Trophoblast cell (in vitro differentiated cells and primary cell): ENCODE data around the gene RGS1.

ENCODE experiments used
- DNase-seq, 2 donors: peaks; one replicate each; pipeline ENCODE4 v3.0.0-alpha.2; 2016
- H2AFZ ChIP-seq: 2 replicates; pipeline ENCODE4 v1.6.1; 2013; ENCODE audit warnings: low read length, moderate library complexity, mild to moderate bottlenecking; ENCODE audit not compliant: insufficient read depth, poor library complexity
- H2AK5ac ChIP-seq: 2 replicates; pipeline ENCODE4 v1.6.1; 2013; ENCODE audit warnings: mild to moderate bottlenecking, low read length
- H2BK120ac ChIP-seq: 2 replicates; pipeline ENCODE4 v1.6.1; 2013; ENCODE audit warnings: low read length, mild to moderate bottlenecking, moderate library complexity; ENCODE audit not compliant: insufficient read depth, poor library complexity
- H2BK12ac ChIP-seq: 2 replicates; pipeline ENCODE4 v1.6.1; 2013; ENCODE audit warnings: mild to moderate bottlenecking, low read length, moderate library complexity
- H2BK5ac ChIP-seq: 2 replicates; pipeline ENCODE4 v1.6.1; 2013; ENCODE audit warnings: low read length, low read depth, moderate library complexity, mild to moderate bottlenecking; ENCODE audit not compliant: poor library complexity
- H3K14ac ChIP-seq: 2 replicates; pipeline ENCODE4 v1.6.1; 2013; ENCODE audit warnings: mild to moderate bottlenecking, low read length
- H3K18ac ChIP-seq: 2 replicates; pipeline ENCODE4 v1.6.1; 2013; ENCODE audit warnings: mild to moderate bottlenecking, low read length
- H3K23ac ChIP-seq: 2 replicates; pipeline ENCODE4 v1.6.1; 2013; ENCODE audit warnings: low read length
- H3K27ac ChIP-seq: 2 replicates; pipeline ENCODE4 v1.5.1; 2013; ENCODE audit warnings: low read depth, mild to moderate bottlenecking, inconsistent platforms, low read length, moderate library complexity
- H3K27me3 ChIP-seq: 2 replicates; pipeline ENCODE4 v1.6.1; 2013; ENCODE audit warnings: inconsistent platforms, mild to moderate bottlenecking, low read length, moderate library complexity; ENCODE audit not compliant: insufficient read depth
- H3K36me3 ChIP-seq, 2 experiments: 1 replicate in 1 of 2; 2 replicates in 1 of 2; pipeline ENCODE4 v1.6.1; 2013; ENCODE audit warnings: low read length in 2 of 2, mild to moderate bottlenecking in 2 of 2, moderate library complexity in 1 of 2; ENCODE audit not compliant: insufficient read depth in 2 of 2, control insufficient read depth in 1 of 2
- H3K4ac ChIP-seq: 2 replicates; pipeline ENCODE4 v1.6.1; 2013; ENCODE audit warnings: low read depth, mild to moderate bottlenecking, low read length, moderate library complexity
- H3K4me1 ChIP-seq, 2 experiments: 1 replicate in 1 of 2; 2 replicates in 1 of 2; pipeline ENCODE4 v1.6.1; 2013; ENCODE audit warnings: low read length in 2 of 2, mild to moderate bottlenecking in 2 of 2, moderate library complexity in 1 of 2; ENCODE audit not compliant: insufficient read depth in 2 of 2, control insufficient read depth in 1 of 2
- H3K4me2 ChIP-seq: 2 replicates; pipeline ENCODE4 v1.6.1; 2013; ENCODE audit warnings: inconsistent platforms, mild to moderate bottlenecking, low read length, moderate library complexity
- H3K4me3 ChIP-seq: 2 replicates; pipeline ENCODE4 v1.5.1; 2013; ENCODE audit warnings: mild to moderate bottlenecking, low read depth, low read length, inconsistent platforms
- H3K79me1 ChIP-seq: one replicate; pipeline ENCODE4 v1.6.1; 2013; ENCODE audit warnings: low read length
- H3K79me2 ChIP-seq: 2 replicates; pipeline ENCODE4 v1.6.1; 2013; ENCODE audit warnings: low read length, mild to moderate bottlenecking; ENCODE audit not compliant: control insufficient read depth, insufficient read depth, poor library complexity
- H3K9ac ChIP-seq: 2 replicates; pipeline ENCODE4 v1.6.1; 2013; ENCODE audit warnings: mild to moderate bottlenecking, low read length
- H3K9me3 ChIP-seq: 2 replicates; pipeline ENCODE4 v1.6.1; 2013; ENCODE audit warnings: low read depth, mild to moderate bottlenecking, control low read depth, inconsistent platforms, low read length; ENCODE audit not compliant: insufficient read depth
- H4K12ac ChIP-seq: 2 replicates; pipeline ENCODE4 v1.6.1; 2013; ENCODE audit warnings: low read depth, mild to moderate bottlenecking, low read length, moderate library complexity
- H4K8ac ChIP-seq: 2 replicates; pipeline ENCODE4 v1.6.1; 2013; ENCODE audit warnings: low read depth, mild to moderate bottlenecking, low read length, moderate library complexity
- H4K91ac ChIP-seq: one replicate; pipeline ENCODE4 v1.6.1; 2013; ENCODE audit warnings: low read depth, mild to moderate bottlenecking, low read length, moderate library complexity
- WGBS: extraction: QIAGEN DNeasy Blood & Tissue Kit; methylation state at CpG from one replicate; pipeline ENCODE4 v1.1.7; 2013; ENCODE audit warnings: missing lambda C conversion rate; ENCODE audit not compliant: insufficient read length, insufficient coverage; ENCODE audit errors: extremely low coverage; 5-methylcytosine and 5-hydroxymethylcytosine counted together

The RGS1 gene

DNA sequence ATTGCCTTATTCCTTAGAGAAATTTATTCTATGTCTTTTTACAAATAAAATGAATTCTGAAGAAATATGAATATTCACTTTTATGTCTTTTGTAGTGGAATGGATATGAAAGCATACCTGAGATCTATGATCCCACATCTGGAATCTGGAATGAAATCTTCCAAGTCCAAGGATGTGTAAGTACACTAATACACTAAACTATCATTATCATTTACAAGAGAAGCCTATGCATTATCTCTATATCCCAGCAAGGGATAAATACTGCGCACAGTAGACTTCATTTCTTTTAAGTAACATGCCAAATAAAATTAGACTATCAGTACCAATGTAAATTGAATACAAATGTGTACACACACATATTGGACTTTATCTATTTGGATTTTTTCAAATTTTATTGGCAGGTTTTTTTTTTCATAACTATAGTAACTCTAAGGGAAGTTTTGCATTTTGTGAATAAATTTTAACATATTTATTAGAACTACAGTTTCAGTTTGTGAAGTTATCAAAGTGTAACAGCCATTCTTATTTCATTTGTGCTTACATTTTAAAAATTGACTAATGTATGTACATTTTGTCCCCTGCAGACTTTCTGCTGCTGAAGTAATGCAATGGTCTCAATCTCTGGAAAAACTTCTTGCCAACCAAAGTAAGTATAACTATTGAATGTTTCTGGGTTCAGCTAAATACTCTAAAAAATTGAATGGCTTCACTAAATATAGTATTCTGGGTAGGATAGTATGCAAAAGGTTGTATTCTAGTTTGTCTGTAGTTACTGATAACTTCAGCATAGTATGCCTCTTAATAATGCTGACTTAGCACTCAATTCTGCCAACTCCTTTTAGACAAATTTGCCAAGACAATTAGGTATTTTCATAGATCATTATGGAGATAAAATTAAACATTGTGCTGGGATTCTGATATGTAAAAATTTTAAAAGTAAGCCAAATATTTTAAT is 894 bp downstream of the RGS1 start:
- H2BK12ac ChIP-seq: no peak overlapping the region
- H3K4me3 ChIP-seq: no peak overlapping the region
- no peak overlapping the region for H3K4ac ChIP-seq
- no peaks in the 10 kb centered on the region for H3K9me3 ChIP-seq
- H2AK5ac ChIP-seq: no peak overlapping the region
- H3K27ac ChIP-seq: no peak overlapping the region
- peaks cover 0 to 4% of the 10 kb centered on the region in 2 experiments for H3K4me1 ChIP-seq
- WGBS: no CpG with 5 or more reads among the region's 1 CpG
- no peak overlapping the region for H3K9ac ChIP-seq
- no peak overlapping the region for H2AFZ ChIP-seq
- H3K27me3 ChIP-seq: no peaks in the 10 kb centered on the region
- no peak overlapping the region for H4K8ac ChIP-seq
- H2BK120ac ChIP-seq: no peak overlapping the region
- DNase-seq: no peak
- H3K14ac ChIP-seq: no peak overlapping the region
- no peak overlapping the region for H4K91ac ChIP-seq
- no peak overlapping the region for H3K23ac ChIP-seq
- H3K18ac ChIP-seq: no peak overlapping the region
- peaks cover 3% of the 10 kb centered on the region for H3K79me1 ChIP-seq
- H3K4me2 ChIP-seq: no peak overlapping the region
- no peaks in the 10 kb centered on the region for H3K79me2 ChIP-seq
- no peaks in the 10 kb centered on the region for H3K36me3 ChIP-seq
- no peak overlapping the region for H4K12ac ChIP-seq
- H2BK5ac ChIP-seq: no peak overlapping the region

GRCh38 chr1:192577145-192578140 is 1.9 kb downstream of the RGS1 start:
- Histone ChIP-seq H2BK5ac (no peak overlapping the region), H3K4me3 (no peak overlapping the region), H3K9me3 (no peaks in the 10 kb centered on the region), H3K23ac (no peak overlapping the region), H3K4me1 (peaks cover 0 to 4% of the 10 kb centered on the region in 2 experiments), H3K14ac (no peak overlapping the region), H2AFZ (no peak overlapping the region), H3K9ac (no peak overlapping the region), H3K79me2 (no peaks in the 10 kb centered on the region), H3K4ac (no peak overlapping the region), H3K18ac (no peak overlapping the region), H3K27me3 (no peaks in the 10 kb centered on the region), H2BK120ac (no peak overlapping the region), H2AK5ac (no peak overlapping the region), H3K27ac (no peak overlapping the region), H2BK12ac (no peak overlapping the region), H4K12ac (no peak overlapping the region), H3K4me2 (no peak overlapping the region), H3K36me3 (no peaks in the 10 kb centered on the region), H4K8ac (no peak overlapping the region), H4K91ac (no peak overlapping the region), H3K79me1 (peaks cover 3% of the 10 kb centered on the region)
- no peak for DNase-seq
- WGBS: no CpG with 5 or more reads among the region's 2 CpGs

DNA sequence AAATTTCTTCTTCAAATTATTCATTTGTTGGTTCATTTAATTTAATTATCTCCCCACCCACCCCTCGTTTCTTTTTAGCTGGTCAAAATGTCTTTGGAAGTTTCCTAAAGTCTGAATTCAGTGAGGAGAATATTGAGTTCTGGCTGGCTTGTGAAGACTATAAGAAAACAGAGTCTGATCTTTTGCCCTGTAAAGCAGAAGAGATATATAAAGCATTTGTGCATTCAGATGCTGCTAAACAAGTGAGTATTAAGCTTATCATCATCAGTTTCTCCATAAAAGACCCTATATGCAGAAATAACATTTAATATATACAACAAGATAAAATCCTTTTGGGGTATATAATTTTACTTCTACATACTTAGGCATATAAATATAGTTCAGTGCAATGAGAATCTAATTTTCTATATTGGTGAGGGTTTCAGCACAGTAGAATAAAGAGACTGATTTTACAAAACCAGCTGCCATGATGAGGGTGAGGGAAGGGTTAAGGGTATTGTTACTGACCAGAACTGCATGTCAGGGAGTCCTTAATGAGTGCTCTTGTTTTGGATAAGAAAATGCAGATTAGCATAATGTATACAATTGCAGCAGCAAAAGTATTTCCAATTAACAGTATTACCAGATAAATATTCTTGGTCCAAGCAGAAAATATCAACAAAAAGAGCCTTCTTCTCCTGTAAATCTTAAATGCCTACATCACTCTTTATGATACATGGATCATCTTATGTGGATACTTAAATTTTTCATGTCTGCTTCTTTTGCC is 2.8 kb downstream of the RGS1 start:
- Histone ChIP-seq H4K8ac (no peak overlapping the region), H3K4me1 (peaks cover 0 to 4% of the 10 kb centered on the region in 2 experiments), H3K4ac (no peak overlapping the region), H2AFZ (no peak overlapping the region), H3K9me3 (no peaks in the 10 kb centered on the region), H3K79me1 (peaks cover 3% of the 10 kb centered on the region), H3K18ac (no peak overlapping the region), H3K79me2 (no peaks in the 10 kb centered on the region), H3K27me3 (no peaks in the 10 kb centered on the region), H2AK5ac (no peak overlapping the region), H4K12ac (no peak overlapping the region), H3K14ac (no peak overlapping the region), H2BK5ac (no peak overlapping the region), H3K4me3 (no peak overlapping the region), H3K23ac (no peak overlapping the region), H3K36me3 (no peaks in the 10 kb centered on the region), H3K4me2 (no peak overlapping the region), H3K27ac (no peak overlapping the region), H4K91ac (no peak overlapping the region), H2BK12ac (no peak overlapping the region), H2BK120ac (no peak overlapping the region), H3K9ac (no peak overlapping the region)
- WGBS: no CpG with 5 or more reads among the region's 1 CpG
- no peak for DNase-seq
